Activated CD4-positive, alpha-beta T cell treated with anti-CD3 and anti-CD28 coated beads for 36 hours (primary cell): ENCODE data around the gene C16orf78. TPM values are rescaled to one million over a fixed set of nuclear protein-coding genes. Genes with fewer than 3 reads are reported as not detected.

Experiments used
- ATAC-seq: fragments of 200-7000 bp; cut with Tn5 transposase; one replicate; pipeline ENCODE4 v1.10.0; 2021; ENCODE audit warnings: mild to moderate bottlenecking, moderate library complexity
- CTCF ChIA-PET: fragments of 350-600 bp; sonication (Branson Sonifier 250); formaldehyde crosslinking; loops from one replicate; lab custom pipeline; 2021; ENCODE audit warnings: antibody characterized with exemption; lab: Charles Lee
- POLR2A ChIA-PET: fragments of 350-600 bp; sonication (Branson Sonifier 250); formaldehyde crosslinking; loops from one replicate; lab custom pipeline; 2021; ENCODE audit warnings: antibody characterized with exemption, inconsistent platforms; lab: Charles Lee
- DNase-seq: peaks from one replicate; pipeline ENCODE4 v3.0.0-alpha.2; 2020
- H3K27ac Mint-ChIP-seq: one replicate; pipeline ENCODE4 v1.8.0; 2021; ENCODE audit warnings: mixed read lengths
- H3K27me3 Mint-ChIP-seq: one replicate; pipeline ENCODE4 v1.8.0; 2021; ENCODE audit warnings: mixed read lengths
- H3K36me3 Mint-ChIP-seq: one replicate; pipeline ENCODE4 v1.8.0; 2021; ENCODE audit warnings: low read depth, mixed read lengths
- H3K4me1 Mint-ChIP-seq: one replicate; pipeline ENCODE4 v1.8.0; 2021; ENCODE audit warnings: mixed read lengths
- H3K4me3 Mint-ChIP-seq: one replicate; pipeline ENCODE4 v1.8.0; 2021; ENCODE audit warnings: mild to moderate bottlenecking, moderate library complexity, mixed read lengths
- H3K9me3 Mint-ChIP-seq: one replicate; pipeline ENCODE4 v1.8.0; 2021; ENCODE audit warnings: low read depth, mixed read lengths
- intact Hi-C, 2 experiments: fragments of 100-400 bp; cut with DNase I in 1 of 2; cut with micrococcal nuclease in 1 of 2; formaldehyde crosslinking; loops; one replicate each; pipeline versions ENCODE4 v1.14.2 to v1.15.1; 2022 to 2024; cut with DNase I, micrococcal nuclease
- total RNA-seq, 2 experiments: library from RNA; stranded (reverse); gene quantifications; one replicate each; pipeline ENCODE4 v1.2.3, GENCODE V29; 2021

C16orf78 gene
- total RNA-seq, 2 experiments from 2014 or later: not detected

DNA sequence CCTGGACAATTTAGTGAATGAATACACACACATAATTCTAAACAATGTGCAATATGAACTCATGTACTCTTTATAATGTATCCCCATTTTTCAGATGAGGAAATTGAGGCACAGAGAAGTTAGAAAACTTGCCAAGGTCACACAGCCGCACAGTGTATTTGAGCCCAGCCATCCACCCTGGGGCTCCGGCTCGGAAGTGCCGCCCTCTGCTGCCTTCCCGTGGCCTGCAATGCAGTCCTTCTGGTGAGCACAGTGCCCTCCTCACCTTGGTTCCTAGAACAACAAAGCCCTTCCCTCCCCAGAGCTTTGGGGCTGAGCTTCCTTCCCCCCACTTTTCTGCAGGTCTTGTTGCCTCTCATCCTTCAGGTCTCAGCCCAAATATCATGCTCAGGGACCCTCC lies 63.7 kb downstream of the C16orf78 start:
- Mint-ChIP-seq H3K9me3 (no peaks in the 10 kb centered on the region), H3K27me3 (no peaks in the 10 kb centered on the region), H3K4me1 (peaks cover 17% of the 10 kb centered on the region), H3K27ac (no peak overlapping the region), H3K4me3 (no peak overlapping the region), H3K36me3 (no peaks in the 10 kb centered on the region)
- no peak for DNase-seq
- CTCF ChIA-PET: no interaction called here
- intact Hi-C loops: no loop called here
- POLR2A ChIA-PET: no interaction called here
- no peak for ATAC-seq

DNA sequence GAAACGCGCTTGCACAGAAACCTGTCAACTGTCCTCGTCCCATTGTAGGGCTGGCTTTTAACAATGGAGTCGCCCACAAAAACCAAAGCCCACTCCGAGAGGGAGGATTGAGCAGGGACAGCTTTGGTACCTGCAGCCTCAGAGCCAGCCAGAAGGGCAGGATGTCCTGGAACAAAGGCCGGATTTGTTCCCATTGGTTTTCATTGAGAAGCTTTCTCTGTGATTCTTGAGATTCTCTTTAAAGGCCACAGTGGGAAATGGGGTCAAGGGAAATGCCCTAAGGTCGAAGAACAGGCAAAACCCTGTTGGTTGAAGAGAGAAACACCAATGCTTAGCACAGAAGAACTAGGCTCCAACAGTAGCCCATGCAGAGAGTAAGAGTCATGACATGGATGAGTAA lies 65.4 kb downstream of the C16orf78 start:
- ATAC-seq (no peak), DNase-seq (no peak)
- POLR2A ChIA-PET: no interaction called here
- intact Hi-C loops: no loop called here
- no peaks in the 10 kb centered on the region for H3K9me3 Mint-ChIP-seq
- CTCF ChIA-PET: interaction anchor here (0.6 to 1.5 kb wide), 3 partner anchors 25 to 154 kb away, joined by 3 to 4 read pairs (median 3); no protein-coding TSS in a partner anchor
- no peaks in the 10 kb centered on the region for H3K27me3 Mint-ChIP-seq
- H3K27ac Mint-ChIP-seq: no peak overlapping the region
- H3K4me3 Mint-ChIP-seq: no peak overlapping the region
- H3K4me1 Mint-ChIP-seq: peaks cover 20% of the 10 kb centered on the region
- H3K36me3 Mint-ChIP-seq: no peaks in the 10 kb centered on the region

DNA sequence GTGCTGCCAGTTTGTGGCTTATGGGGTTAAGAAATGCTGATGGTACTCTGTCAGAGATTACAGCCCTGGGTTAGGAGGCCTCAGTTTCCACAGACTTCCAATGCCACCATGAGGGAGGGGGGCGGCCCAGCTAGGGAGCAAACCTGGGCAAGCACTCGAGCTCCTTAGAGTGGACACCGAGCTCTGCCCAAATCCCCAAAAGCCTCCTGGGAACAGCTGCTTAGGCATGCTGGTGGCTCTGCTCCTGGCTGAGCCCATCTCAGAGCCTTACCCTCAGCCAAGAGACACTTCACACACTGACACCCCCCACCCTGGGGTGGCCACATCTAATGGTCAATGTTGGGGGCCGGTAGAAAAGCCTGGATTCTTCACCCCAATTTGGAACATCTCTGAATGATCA lies 66.1 kb downstream of the C16orf78 start:
- H3K36me3 Mint-ChIP-seq: no peaks in the 10 kb centered on the region
- no peak overlapping the region for H3K27ac Mint-ChIP-seq
- H3K4me3 Mint-ChIP-seq: no peak overlapping the region
- ChIA-PET CTCF (interaction anchor here (0.5 to 1.5 kb wide), 2 partner anchors 88 to 153 kb away, joined by 3 read pairs; no protein-coding TSS in a partner anchor), POLR2A (no interaction called here)
- intact Hi-C loops: loop anchor here (2.0 to 5.0 kb wide), 3 partner anchors 153 to 483 kb away; partner anchors contain the start of gene ZNF423 (in 1 of the 2)
- ATAC-seq (no peak), DNase-seq (no peak)
- no peaks in the 10 kb centered on the region for H3K27me3 Mint-ChIP-seq
- peaks cover 20% of the 10 kb centered on the region for H3K4me1 Mint-ChIP-seq
- H3K9me3 Mint-ChIP-seq: no peaks in the 10 kb centered on the region

DNA sequence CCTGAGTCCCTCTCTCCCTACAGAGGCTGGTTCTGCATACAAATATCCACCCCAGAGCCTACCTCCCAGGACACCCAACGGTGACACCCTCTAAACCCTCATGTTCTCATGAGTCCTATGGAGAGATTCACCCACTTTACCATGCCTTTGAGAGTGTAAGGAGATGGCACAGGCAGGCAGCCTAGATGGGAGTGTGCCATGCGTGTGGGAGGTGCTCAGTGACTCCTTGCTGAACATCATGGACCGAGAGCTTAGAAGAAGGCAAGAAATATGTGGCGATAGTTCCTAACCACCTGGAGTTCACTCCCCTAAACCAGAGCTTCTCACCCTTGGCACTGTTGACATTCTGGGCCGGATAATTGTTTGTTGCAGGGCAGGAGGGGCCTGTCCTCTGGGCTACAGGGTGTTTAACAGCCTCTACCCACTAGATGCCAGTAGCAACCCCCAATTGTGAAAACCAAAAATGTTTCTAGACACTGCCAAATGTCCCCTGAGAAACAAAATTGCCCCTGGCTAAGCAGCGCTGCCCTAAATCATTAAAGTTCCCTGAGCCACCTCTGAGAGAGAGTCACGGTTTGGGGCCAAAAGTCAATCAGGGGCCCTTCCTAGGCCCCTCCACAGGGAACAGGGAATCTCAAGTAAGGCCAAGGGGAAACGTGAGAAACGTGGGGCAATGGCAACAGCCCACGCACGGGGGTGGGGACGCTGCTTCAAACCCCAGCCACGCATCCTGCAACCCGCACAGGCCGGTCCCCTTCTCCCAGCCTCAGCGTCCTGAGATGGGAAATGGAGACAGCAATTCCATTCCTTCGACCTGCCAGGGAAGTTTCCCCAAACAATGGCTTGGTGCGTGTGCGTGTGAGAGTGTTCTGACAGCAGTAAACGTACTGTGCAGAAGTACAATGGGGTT lies 66.8 kb downstream of the C16orf78 start:
- peaks cover 20% of the 10 kb centered on the region for H3K4me1 Mint-ChIP-seq
- no peaks in the 10 kb centered on the region for H3K9me3 Mint-ChIP-seq
- peak overlapping the region; percentile 72 for H3K27ac Mint-ChIP-seq
- intact Hi-C loops: loop anchor here (1.0 to 5.0 kb wide), 5 partner anchors 23 to 482 kb away; partner anchors contain the start of gene ZNF423 (in 1 of the 2)
- ATAC-seq (no peak), DNase-seq (no peak)
- ChIA-PET CTCF (interaction anchor here (0.5 kb wide), 1 partner anchor 88 kb away, joined by 3 read pairs; no protein-coding TSS in a partner anchor), POLR2A (no interaction called here)
- H3K27me3 Mint-ChIP-seq: no peaks in the 10 kb centered on the region
- no peak overlapping the region for H3K4me3 Mint-ChIP-seq
- no peaks in the 10 kb centered on the region for H3K36me3 Mint-ChIP-seq

DNA sequence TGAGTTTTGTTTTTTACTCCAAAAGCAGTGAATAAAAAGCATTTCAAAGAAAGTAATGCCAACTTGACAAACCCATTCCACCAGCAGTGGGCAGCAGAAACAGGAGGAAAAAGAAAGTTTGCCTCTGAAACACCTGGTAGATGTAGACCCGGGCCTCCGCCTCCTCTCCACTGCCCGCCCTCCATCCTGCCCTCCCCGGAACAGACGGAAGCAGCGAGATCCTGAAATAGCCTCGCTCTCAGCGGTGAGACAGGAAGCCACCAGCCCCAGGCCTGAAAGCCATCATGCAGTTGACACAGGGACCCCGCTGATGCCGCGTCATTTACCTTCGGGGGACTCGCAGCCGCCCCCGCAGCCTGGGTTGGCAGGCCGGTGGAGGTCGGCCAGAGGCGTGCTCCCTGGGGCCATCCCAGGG lies 67.8 kb downstream of the C16orf78 start:
- Mint-ChIP-seq H3K4me3 (peak overlapping the region; percentile 20), H3K4me1 (peaks cover 20% of the 10 kb centered on the region), H3K27ac (peak overlapping the region; percentile 72), H3K9me3 (no peaks in the 10 kb centered on the region), H3K36me3 (no peaks in the 10 kb centered on the region), H3K27me3 (no peaks in the 10 kb centered on the region)
- ChIA-PET CTCF (interaction anchor here (0.5 to 0.8 kb wide), 2 partner anchors 151 to 152 kb away, joined by 3 to 4 read pairs; no protein-coding TSS in a partner anchor), POLR2A (no interaction called here)
- DNase-seq (peak; percentile 81), ATAC-seq (peak; percentile 96)
- intact Hi-C loops: loop anchor here (1.0 to 5.0 kb wide), 5 partner anchors 22 to 481 kb away; partner anchors contain the start of gene ZNF423 (in 1 of the 2)

DNA sequence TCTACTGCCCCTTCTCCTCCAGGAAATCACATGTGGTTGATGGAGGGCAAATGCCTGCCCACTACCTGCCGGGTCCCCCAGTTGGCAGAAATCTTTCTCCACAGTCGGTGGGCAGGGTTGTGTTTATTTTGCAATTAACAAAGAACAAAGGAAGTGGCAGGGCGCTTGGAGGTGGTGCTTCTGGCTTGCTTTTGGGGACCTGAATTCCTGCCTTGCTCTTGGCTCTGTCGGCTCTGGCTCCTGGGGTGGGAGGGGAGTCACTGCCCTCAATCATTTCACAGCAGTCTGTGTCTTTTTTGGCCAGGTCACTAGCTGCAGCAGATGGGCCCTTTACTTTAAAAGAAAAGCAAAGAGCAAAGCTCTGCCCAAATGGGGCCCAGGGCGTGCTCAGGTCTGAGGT lies 69.2 kb downstream of the C16orf78 start:
- H3K4me3 Mint-ChIP-seq: no peak overlapping the region
- no peak overlapping the region for H3K27ac Mint-ChIP-seq
- intact Hi-C loops: loop anchor here (5.0 kb wide), 2 partner anchors 149 to 414 kb away; partner anchors contain the start of gene ZNF423 (in 1 of the 2)
- ChIA-PET POLR2A (no interaction called here), CTCF (interaction anchor here (0.7 to 1.0 kb wide), 2 partner anchors 21 to 50 kb away, joined by 3 to 5 read pairs; no protein-coding TSS in a partner anchor)
- DNase-seq (no peak), ATAC-seq (no peak)
- no peaks in the 10 kb centered on the region for H3K9me3 Mint-ChIP-seq
- no peaks in the 10 kb centered on the region for H3K27me3 Mint-ChIP-seq
- H3K4me1 Mint-ChIP-seq: peaks cover 20% of the 10 kb centered on the region
- no peaks in the 10 kb centered on the region for H3K36me3 Mint-ChIP-seq

DNA sequence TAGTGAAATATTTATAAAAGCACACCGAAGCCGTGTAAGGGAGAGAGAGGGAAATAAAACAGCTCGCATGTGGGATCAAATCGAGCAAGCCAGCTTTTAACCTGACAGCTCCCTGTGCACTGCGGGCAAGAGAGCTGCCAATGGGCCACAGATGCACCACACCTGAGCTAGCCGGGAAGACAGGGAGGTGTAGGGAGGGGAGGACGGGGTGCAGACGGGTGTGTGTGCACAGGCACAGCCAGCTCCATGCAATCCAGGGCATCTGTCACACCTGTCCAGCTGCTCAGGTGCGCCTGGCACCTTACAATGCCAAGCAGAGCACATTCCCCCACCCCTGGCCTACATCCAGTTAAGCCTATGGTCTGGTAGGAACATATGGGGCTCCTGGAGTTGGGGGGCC lies 70.0 kb downstream of the C16orf78 start:
- no peaks in the 10 kb centered on the region for H3K9me3 Mint-ChIP-seq
- H3K27ac Mint-ChIP-seq: no peak overlapping the region
- H3K4me3 Mint-ChIP-seq: no peak overlapping the region
- peaks cover 20% of the 10 kb centered on the region for H3K4me1 Mint-ChIP-seq
- ATAC-seq: no peak
- POLR2A ChIA-PET: no interaction called here
- no peaks in the 10 kb centered on the region for H3K36me3 Mint-ChIP-seq
- CTCF ChIA-PET: interaction anchor here (0.6 to 0.7 kb wide), 2 partner anchors 20 to 638 kb away, joined by 3 to 4 read pairs; no protein-coding TSS in a partner anchor
- H3K27me3 Mint-ChIP-seq: no peaks in the 10 kb centered on the region
- DNase-seq: no peak
- intact Hi-C loops: loop anchor here (5.0 kb wide), 2 partner anchors 149 to 414 kb away; partner anchors contain the start of gene ZNF423 (in 1 of the 2)

DNA sequence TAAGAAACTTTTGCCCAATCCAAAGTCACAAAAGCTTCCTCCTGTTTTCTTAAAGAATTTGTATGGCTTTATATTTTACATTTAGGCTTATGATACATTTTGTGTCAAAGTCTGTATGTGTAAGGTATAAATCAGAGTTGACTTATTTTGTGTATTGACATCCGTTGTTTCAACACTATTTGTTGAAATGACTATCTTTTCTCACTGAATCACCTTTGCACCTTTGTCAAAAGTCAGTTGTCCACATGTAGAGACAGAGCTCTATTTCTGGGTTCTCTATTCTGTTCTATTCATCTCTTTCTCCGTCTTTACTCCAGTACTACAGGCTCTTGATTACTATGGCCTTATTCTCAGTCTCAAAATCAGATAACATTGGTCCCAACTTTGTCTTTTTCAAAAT lies 73.2 kb downstream of the C16orf78 start:
- Mint-ChIP-seq H3K4me1 (peaks cover 7% of the 10 kb centered on the region), H3K36me3 (no peaks in the 10 kb centered on the region), H3K9me3 (no peaks in the 10 kb centered on the region), H3K27ac (no peak overlapping the region), H3K27me3 (no peaks in the 10 kb centered on the region), H3K4me3 (no peak overlapping the region)
- POLR2A ChIA-PET: no interaction called here
- ATAC-seq (no peak), DNase-seq (no peak)
- CTCF ChIA-PET: no interaction called here
- intact Hi-C loops: no loop called here

Other genes starting within 250 kb of the C16orf78 start
- not detected for gene CBLN1, start 92.0 kb upstream of the C16orf78 start, total RNA-seq